OCI-LY7 (cell line): ENCODE measurements around the gene GOLPH3L. TPM values are rescaled to one million over a fixed set of nuclear protein-coding genes. Genes with fewer than 3 reads are reported as not detected.

Source experiments
- Bru-seq: library from RNA; stranded (reverse); fragments of 400-500 nt; gene quantifications from one replicate; lab custom pipeline; 2021; lab: Mats Ljungman, UMichigan
- BruChase-seq, 2 experiments: library from RNA; stranded (reverse); fragments of 400-500 nt; gene quantifications; one replicate each; lab custom pipeline; 2021; lab: Mats Ljungman, UMichigan
- BruUV-seq: library from RNA; stranded (reverse); fragments of 400-500 nt; replicated peaks from 2 replicates; lab custom pipeline; 2021; lab: Mats Ljungman, UMichigan
- CTCF ChIA-PET: fragments of 300-600 bp; sonication (Branson Sonifier 250); formaldehyde crosslinking; loops from one replicate; lab custom pipeline; 2022; ENCODE audit warnings: antibody characterized with exemption; ENCODE audit not compliant: unreplicated experiment; lab: Charles Lee
- POLR2A ChIA-PET: fragments of 300-600 bp; sonication (Branson Sonifier 250); formaldehyde crosslinking; loops from one replicate; lab custom pipeline; 2022; ENCODE audit warnings: antibody characterized with exemption; lab: Charles Lee
- DNase-seq: peaks from one replicate; pipeline ENCODE4 v3.0.0-alpha.2; 2015; ENCODE audit warnings: low spot score
- H2AFZ ChIP-seq: fragments of 200-600 bp; sonication (generic), shearing (Covaris generic); 2 replicates; pipeline ENCODE4 v1.6.1; 2014; ENCODE audit warnings: mild to moderate bottlenecking, antibody characterized with exemption, low read length, moderate library complexity
- H3K27ac ChIP-seq: fragments of 200-600 bp; sonication (generic); 2 replicates; pipeline ENCODE4 v1.5.1; 2014; ENCODE audit warnings: mixed run types, low read depth, mild to moderate bottlenecking, moderate library complexity, low read length, inconsistent platforms; ENCODE audit not compliant: poor library complexity, severe bottlenecking
- H3K36me3 ChIP-seq: fragments of 200-600 bp; sonication (generic); 2 replicates; pipeline ENCODE4 v1.6.1; 2014; ENCODE audit warnings: mild to moderate bottlenecking, antibody characterized with exemption, low read length, moderate library complexity, mixed read lengths; ENCODE audit not compliant: insufficient read depth
- H3K4me1 ChIP-seq: fragments of 200-600 bp; sonication (generic); 2 replicates; pipeline ENCODE4 v1.5.1; 2014; ENCODE audit warnings: mild to moderate bottlenecking, low read length; ENCODE audit not compliant: insufficient read depth, poor library complexity, severe bottlenecking
- H3K4me2 ChIP-seq: fragments of 200-600 bp; sonication (generic); 2 replicates; pipeline ENCODE4 v1.6.1; 2014; ENCODE audit warnings: mild to moderate bottlenecking, low read length
- H3K4me3 ChIP-seq: fragments of 200-600 bp; sonication (generic); 2 replicates; pipeline ENCODE4 v1.5.1; 2014; ENCODE audit warnings: mild to moderate bottlenecking, low read depth, low read length; ENCODE audit not compliant: poor library complexity, severe bottlenecking
- H3K79me2 ChIP-seq: fragments of 200-600 bp; sonication (generic); 2 replicates; pipeline ENCODE4 v1.6.1; 2016; ENCODE audit warnings: low read depth, mild to moderate bottlenecking, low read length, moderate library complexity, mixed read lengths; ENCODE audit not compliant: insufficient read depth
- H3K9me2 ChIP-seq: fragments of 200-600 bp; sonication (generic); 2 replicates; pipeline ENCODE4 v1.6.1; 2016; ENCODE audit warnings: mild to moderate bottlenecking, low read length, mixed read lengths; ENCODE audit not compliant: insufficient read depth
- H3K9me3 ChIP-seq: fragments of 200-600 bp; sonication (generic); 2 replicates; pipeline ENCODE4 v1.6.1; 2014; ENCODE audit warnings: mild to moderate bottlenecking, mixed run types, low read length, mixed read lengths
- H4K20me1 ChIP-seq: fragments of 200-600 bp; sonication (generic); 2 replicates; pipeline ENCODE4 v1.6.1; 2014; ENCODE audit warnings: mild to moderate bottlenecking, antibody characterized with exemption, low read length, moderate library complexity, mixed read lengths; ENCODE audit not compliant: insufficient read depth
- EZH2phosphoT487 ChIP-seq: fragments of 200-600 bp; sonication (generic); IDR thresholded peaks from 2 replicates; pipeline ENCODE4 v1.6.1; 2018; ENCODE audit warnings: low read depth, borderline replicate concordance, mild to moderate bottlenecking, mixed run types, antibody characterized with exemption, low read length, moderate library complexity, mixed read lengths
- intact Hi-C: fragments of 100-400 bp; cut with micrococcal nuclease; formaldehyde crosslinking; loops from one replicate; pipeline ENCODE4 v1.10.0; 2022; ENCODE audit not compliant: unreplicated experiment
- long read RNA-seq: library from polyadenylated mRNA; stranded (forward); transcript quantifications from one replicate; pipeline ENCODE4 v2.0.0, GENCODE V29; 2022
- total RNA-seq, 2 experiments: library from RNA; depleted of rRNA in 1 of 2; stranded (reverse); fragments of >200 nt in 1 of 2; shearing (Covaris generic) in 1 of 2; gene quantifications; 2 replicates each; pipeline ENCODE4 v1.2.3, GENCODE V29; 2014 to 2022
- TF ChIP-seq, protein P1 (sequence below): fragments of 200-600 bp; sonication (generic); conservative IDR thresholded peaks from 2 replicates; pipeline ENCODE4 v1.5.1; 2014; ENCODE audit warnings: mild to moderate bottlenecking, antibody characterized with exemption, low read length, moderate library complexity, mixed read lengths

GOLPH3L gene
- 6.2 and 13.2 TPM in 2 replicates for total RNA-seq (2014; rRNA removed; shearing (Covaris generic))
- 28.4 and 29.0 TPM in 2 replicates for total RNA-seq (2022)
- percentile 69 among the genes with signal in this experiment for Bru-seq, nascent RNA
- percentile 69 among the genes with signal in this experiment for BruChase-seq, experiment 1, labeled RNA remaining after a 6-hour chase
- BruChase-seq, experiment 2, labeled RNA remaining after a 2-hour chase, result percentile 73 among the genes with signal in this experiment
- long read RNA-seq, transcript GOLPH3L-201 (5 exons, 2,999 nt), result major isoform, 19 of 29 reads
- long read RNA-seq, partial matches to known transcripts, result 0 of 29 reads
- long read RNA-seq, other reads (novel, unspliced or antisense), result 10 of 29 reads

DNA sequence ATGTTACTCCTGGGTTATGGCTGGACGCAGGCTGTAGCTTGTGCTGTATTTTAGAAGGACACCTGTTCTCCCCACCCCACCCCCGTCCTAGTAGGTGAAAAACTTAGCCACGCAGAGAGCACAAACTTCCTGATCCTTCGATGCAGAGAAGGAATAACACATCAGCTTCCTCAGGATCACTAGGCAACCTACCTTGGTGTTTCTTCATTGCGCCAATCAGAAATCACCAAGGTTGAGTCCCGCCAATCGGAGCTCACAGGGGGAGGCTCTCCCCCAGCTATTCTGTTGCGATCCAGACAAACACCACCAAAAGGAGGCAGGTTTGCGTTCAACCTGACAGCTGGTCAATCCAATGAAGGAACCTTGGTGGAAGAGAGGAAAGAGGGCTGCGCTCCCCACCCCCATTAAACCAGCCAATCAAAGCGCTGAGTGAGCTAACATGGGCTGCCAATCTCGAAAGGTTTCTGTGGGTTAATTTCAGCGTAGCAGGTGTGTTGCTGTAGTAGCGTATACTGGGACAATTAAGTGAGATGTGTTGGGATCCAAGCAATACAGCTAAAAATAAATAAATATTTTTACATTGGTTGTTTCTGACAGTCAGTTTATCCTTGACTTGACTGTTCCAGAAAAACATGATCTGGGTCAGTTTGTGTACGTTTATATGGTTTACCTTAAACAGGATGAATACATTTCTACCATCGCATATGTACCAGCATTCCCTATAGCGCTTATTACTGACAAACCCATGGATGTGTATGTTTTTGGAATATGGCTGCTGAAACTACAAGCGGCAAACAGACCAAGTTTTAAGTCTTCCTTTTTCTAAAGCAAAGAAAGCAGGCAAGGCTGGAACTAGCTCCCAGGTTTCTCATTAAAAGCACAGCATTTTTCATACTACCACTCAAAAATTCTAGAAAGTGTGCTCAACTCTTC, at the start of gene GOLPH3L:
Gene GOLPH3L (minus strand): TSS at position 160 of the 933 bp plus-strand sequence. CDS start 2,316 bp downstream, outside the sequence.
- no TSS peak for BruUV-seq
- H3K27ac ChIP-seq, result peak within 1 kb of the TSS; percentile 27
- peak within 1 kb of the TSS; percentile 81 for H3K4me3 ChIP-seq
- no peaks in the 10 kb centered on the region for H3K9me2 ChIP-seq
- peak within 1 kb of the TSS; percentile 94 for H2AFZ ChIP-seq
- peaks cover 25% of the 10 kb centered on the region for H3K36me3 ChIP-seq
- H3K4me1 ChIP-seq, result peaks cover 19% of the 10 kb centered on the region
- no peak for TF ChIP-seq EZH2phosphoT487
- TF ChIP-seq, protein P1, sequence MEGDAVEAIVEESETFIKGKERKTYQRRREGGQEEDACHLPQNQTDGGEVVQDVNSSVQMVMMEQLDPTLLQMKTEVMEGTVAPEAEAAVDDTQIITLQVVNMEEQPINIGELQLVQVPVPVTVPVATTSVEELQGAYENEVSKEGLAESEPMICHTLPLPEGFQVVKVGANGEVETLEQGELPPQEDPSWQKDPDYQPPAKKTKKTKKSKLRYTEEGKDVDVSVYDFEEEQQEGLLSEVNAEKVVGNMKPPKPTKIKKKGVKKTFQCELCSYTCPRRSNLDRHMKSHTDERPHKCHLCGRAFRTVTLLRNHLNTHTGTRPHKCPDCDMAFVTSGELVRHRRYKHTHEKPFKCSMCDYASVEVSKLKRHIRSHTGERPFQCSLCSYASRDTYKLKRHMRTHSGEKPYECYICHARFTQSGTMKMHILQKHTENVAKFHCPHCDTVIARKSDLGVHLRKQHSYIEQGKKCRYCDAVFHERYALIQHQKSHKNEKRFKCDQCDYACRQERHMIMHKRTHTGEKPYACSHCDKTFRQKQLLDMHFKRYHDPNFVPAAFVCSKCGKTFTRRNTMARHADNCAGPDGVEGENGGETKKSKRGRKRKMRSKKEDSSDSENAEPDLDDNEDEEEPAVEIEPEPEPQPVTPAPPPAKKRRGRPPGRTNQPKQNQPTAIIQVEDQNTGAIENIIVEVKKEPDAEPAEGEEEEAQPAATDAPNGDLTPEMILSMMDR, result no peak
- peak; percentile 98 for DNase-seq
- ChIA-PET POLR2A (interaction anchor here (0.5 to 1.9 kb wide), 22 partner anchors 7 to 459 kb away, joined by 3 to 18 read pairs (median 3); partner anchors contain the start of genes CTSS, MCL1 and TNFAIP8L2), CTCF (interaction anchor here (0.5 to 0.6 kb wide), 3 partner anchors 41 to 274 kb away, joined by 3 read pairs; no protein-coding TSS in a partner anchor)
- peaks cover 29% of the 10 kb centered on the region for H3K79me2 ChIP-seq
- H3K9me3 ChIP-seq, result no peaks in the 10 kb centered on the region
- H3K4me2 ChIP-seq, result peak within 1 kb of the TSS; percentile 92
- intact Hi-C loops, result loop anchor here (2.0 kb wide), 1 partner anchor 136 kb away; no protein-coding TSS in a partner anchor
- no peaks in the 10 kb centered on the region for H4K20me1 ChIP-seq

DNA sequence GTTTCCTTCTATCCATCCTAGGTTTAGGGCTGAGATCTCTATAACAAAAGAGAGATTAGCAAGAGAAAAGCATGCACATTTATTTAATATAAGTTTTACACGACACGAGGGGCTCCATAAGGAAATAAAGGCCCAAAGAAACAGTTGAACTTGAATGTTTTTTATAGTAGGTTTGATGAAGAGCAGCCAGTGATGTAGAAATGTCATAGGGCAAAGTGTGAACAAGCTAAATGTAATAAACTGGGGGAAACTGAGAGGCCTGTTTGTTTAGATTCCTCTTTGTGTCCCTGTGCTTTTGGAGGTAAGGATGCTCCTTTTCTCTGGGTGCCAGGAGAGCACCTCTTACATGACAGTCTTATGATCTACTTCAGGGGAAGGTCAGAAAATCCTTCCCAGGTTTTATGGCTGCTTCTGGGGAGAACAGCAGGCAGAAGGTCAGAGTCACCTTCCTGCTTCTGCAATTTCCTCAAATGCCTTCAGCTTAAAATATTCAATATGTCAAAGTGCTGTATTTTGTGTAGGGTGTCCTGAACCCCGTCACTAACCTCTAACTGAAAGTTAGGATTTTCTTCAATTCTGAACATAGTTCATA, 33.3 kb upstream of the GOLPH3L start:
- POLR2A ChIA-PET, result interaction anchor here (0.5 to 0.6 kb wide), 2 partner anchors 183 to 328 kb away, joined by 3 to 5 read pairs; no protein-coding TSS in a partner anchor
- intact Hi-C loops, result no loop called here
- H3K36me3 ChIP-seq, result peaks cover 48% of the 10 kb centered on the region
- no peak overlapping the region for H3K27ac ChIP-seq
- no peaks in the 10 kb centered on the region for H3K79me2 ChIP-seq
- H3K4me3 ChIP-seq, result no peak overlapping the region
- no peaks in the 10 kb centered on the region for H3K4me1 ChIP-seq
- TF ChIP-seq, protein P1, result no peak
- TF ChIP-seq EZH2phosphoT487, result no peak
- no peaks in the 10 kb centered on the region for H4K20me1 ChIP-seq
- no peak overlapping the region for H3K4me2 ChIP-seq
- H2AFZ ChIP-seq, result no peak overlapping the region
- no peak for DNase-seq
- H3K9me2 ChIP-seq, result no peaks in the 10 kb centered on the region
- CTCF ChIA-PET, result no interaction called here
- no peaks in the 10 kb centered on the region for H3K9me3 ChIP-seq
- no TSS peak for BruUV-seq
